K562 (cell line): ENCODE results near the gene H3-3A. TPM values are rescaled to one million over a fixed set of nuclear protein-coding genes. Genes with fewer than 3 reads are reported as not detected.

ENCODE experiments used
- ASH1L ChIP-seq: fragments of 450-650 bp; IDR thresholded peaks from 2 replicates; pipeline ENCODE4 v1.6.1; 2018; ENCODE audit warnings: borderline replicate concordance, mild to moderate bottlenecking, low read depth; ENCODE audit not compliant: partially characterized antibody
- BRD4 ChIP-seq: fragments of 200-600 bp; sonication (generic); IDR thresholded peaks from 2 replicates; pipeline ENCODE4 v1.6.1; 2017; ENCODE audit warnings: inconsistent platforms
- DPF2 ChIP-seq: fragments of 450-650 bp; IDR thresholded peaks from 2 replicates; pipeline ENCODE4 v1.6.1; 2016
- HNRNPK ChIP-seq: fragments of 200-400 bp; formaldehyde crosslinking; IDR thresholded peaks from one replicate; pipeline ENCODE4 v1.6.1; 2018; ENCODE audit warnings: mild to moderate bottlenecking, low read depth, low read length; ENCODE audit not compliant: poor library complexity, severe bottlenecking
- HNRNPLL ChIP-seq: fragments of 200-400 bp; formaldehyde crosslinking; IDR thresholded peaks from 2 replicates; pipeline ENCODE4 v1.6.1; 2017; ENCODE audit warnings: low read length, low read depth, mild to moderate bottlenecking; ENCODE audit not compliant: poor library complexity, severe bottlenecking
- L3MBTL2 ChIP-seq: fragments of 450-650 bp; IDR thresholded peaks from 2 replicates; pipeline ENCODE4 v1.6.1; 2016; ENCODE audit warnings: mild to moderate bottlenecking, moderate library complexity
- MYC ChIP-seq, 2 experiments: fragments of 250-450 bp in 1 of 2; sonication (Bioruptor Pico) in 1 of 2; IDR thresholded peaks; 2 replicates each; pipeline versions ENCODE4 v1.5.1 to v1.6.1; 2012 to 2021; ENCODE audit warnings: low read depth in 2 of 2, borderline replicate concordance in 1 of 2, improper control_type of control experiment in 1 of 2, low read length in 1 of 2, mild to moderate bottlenecking in 1 of 2, moderate library complexity in 1 of 2
- PML ChIP-seq: IDR thresholded peaks from 2 replicates; pipeline ENCODE4 v1.6.1; 2012; ENCODE audit warnings: low read length, inconsistent platforms
- RBM25 ChIP-seq: fragments of 200-400 bp; formaldehyde crosslinking; IDR thresholded peaks from 2 replicates; pipeline ENCODE4 v1.6.1; 2018; ENCODE audit warnings: low read length, low read depth, moderate library complexity; ENCODE audit not compliant: severe bottlenecking
- RFX7 ChIP-seq: fragments of 250-450 bp; sonication (Bioruptor Pico); IDR thresholded peaks from 2 replicates; pipeline ENCODE4 v1.5.1; 2021; ENCODE audit warnings: mild to moderate bottlenecking
- SMARCE1 ChIP-seq: fragments of 450-650 bp; IDR thresholded peaks from 2 replicates; pipeline ENCODE4 v1.7.1; 2016; ENCODE audit warnings: mild to moderate bottlenecking
- SRSF3 ChIP-seq: fragments of 200-400 bp; formaldehyde crosslinking; IDR thresholded peaks from 2 replicates; pipeline ENCODE4 v1.6.1; 2016; ENCODE audit warnings: mild to moderate bottlenecking, low read length, moderate library complexity; ENCODE audit not compliant: insufficient read depth
- TGIF2 ChIP-seq: sonication (generic); formaldehyde crosslinking; IDR thresholded peaks from 2 replicates; pipeline ENCODE4 v1.8.1; 2022; ENCODE audit warnings: mild to moderate bottlenecking, missing genetic modification reagents, moderate library complexity
- U2AF1 ChIP-seq: fragments of 200-400 bp; formaldehyde crosslinking; optimal IDR thresholded peaks from 2 replicates; pipeline ENCODE3; 2017; ENCODE audit warnings: mild to moderate bottlenecking, low read depth, low read length, moderate library complexity
- ZNF197 ChIP-seq: fragments of 200-800 bp; sonication (Bioruptor generic); IDR thresholded peaks from 2 replicates; pipeline ENCODE4 v1.6.1; 2016; ENCODE audit warnings: low read depth, missing genetic modification characterization, missing compliant biosample characterization
- ZNF384 ChIP-seq: IDR thresholded peaks from 2 replicates; pipeline ENCODE4 v1.6.1; 2012; ENCODE audit warnings: low read depth, low read length, improper control_type of control experiment
- polyA plus RNA-seq, 8 experiments: library from polyadenylated mRNA; depleted of rRNA in 4 of 8; stranded (reverse) in 5 of 8; unstranded in 3 of 8; fragments of >200 nt; fragmentation: Nextera tagmentation in 2 of 8; fragmentation: Illumina TruSeq in 1 of 8; extraction: Ambion mirVana in 2 of 8; extraction: Trizol in 1 of 8; gene quantifications; 2 replicates each; pipeline versions ENCODE4 v1.2.1 to v1.2.3, GENCODE V29; 2011 to 2014; ENCODE audit warnings: inconsistent platforms in 1 of 8, missing spikeins in 1 of 8
- total RNA-seq, 7 experiments: library from RNA; depleted of rRNA in 6 of 7; stranded (reverse); fragments of >200 nt in 6 of 7; fragmentation: Illumina TruSeq in 2 of 7; extraction: Trizol in 2 of 7; gene quantifications; 2 replicates each; pipeline versions ENCODE4 v1.2.1 to v1.2.3, GENCODE V29; 2011 to 2021; ENCODE audit warnings: low replicate concordance in 1 of 7
- TF ChIP-seq, protein P1 (sequence below): fragments of 450-650 bp; formaldehyde crosslinking; IDR thresholded peaks from 2 replicates; pipeline ENCODE4 v1.4.0; 2020; ENCODE audit warnings: mild to moderate bottlenecking, moderate library complexity
- TF ChIP-seq, protein P2 (sequence below): fragments of 450-650 bp; IDR thresholded peaks from 2 replicates; pipeline ENCODE4 v1.6.1; 2017; ENCODE audit warnings: antibody characterized with exemption
- TF ChIP-seq, protein P3 (sequence below): fragments of 250-450 bp; sonication (Bioruptor Pico); IDR thresholded peaks from 2 replicates; pipeline ENCODE4 v1.4.0; 2020; ENCODE audit warnings: borderline replicate concordance
- TF ChIP-seq, protein P4 (sequence below): fragments of 250-450 bp; sonication (Bioruptor Pico); IDR thresholded peaks from 2 replicates; pipeline ENCODE4 v1.8.0; 2022; ENCODE audit warnings: moderate library complexity, mild to moderate bottlenecking, inconsistent platforms

H3-3A gene
- total and polyA plus RNA-seq, 9 of the 15 experiments (the other 6 are each of a cell fraction or from before 2014, with no cell fraction given): 426 to 1,083 (median 591) TPM

DNA sequence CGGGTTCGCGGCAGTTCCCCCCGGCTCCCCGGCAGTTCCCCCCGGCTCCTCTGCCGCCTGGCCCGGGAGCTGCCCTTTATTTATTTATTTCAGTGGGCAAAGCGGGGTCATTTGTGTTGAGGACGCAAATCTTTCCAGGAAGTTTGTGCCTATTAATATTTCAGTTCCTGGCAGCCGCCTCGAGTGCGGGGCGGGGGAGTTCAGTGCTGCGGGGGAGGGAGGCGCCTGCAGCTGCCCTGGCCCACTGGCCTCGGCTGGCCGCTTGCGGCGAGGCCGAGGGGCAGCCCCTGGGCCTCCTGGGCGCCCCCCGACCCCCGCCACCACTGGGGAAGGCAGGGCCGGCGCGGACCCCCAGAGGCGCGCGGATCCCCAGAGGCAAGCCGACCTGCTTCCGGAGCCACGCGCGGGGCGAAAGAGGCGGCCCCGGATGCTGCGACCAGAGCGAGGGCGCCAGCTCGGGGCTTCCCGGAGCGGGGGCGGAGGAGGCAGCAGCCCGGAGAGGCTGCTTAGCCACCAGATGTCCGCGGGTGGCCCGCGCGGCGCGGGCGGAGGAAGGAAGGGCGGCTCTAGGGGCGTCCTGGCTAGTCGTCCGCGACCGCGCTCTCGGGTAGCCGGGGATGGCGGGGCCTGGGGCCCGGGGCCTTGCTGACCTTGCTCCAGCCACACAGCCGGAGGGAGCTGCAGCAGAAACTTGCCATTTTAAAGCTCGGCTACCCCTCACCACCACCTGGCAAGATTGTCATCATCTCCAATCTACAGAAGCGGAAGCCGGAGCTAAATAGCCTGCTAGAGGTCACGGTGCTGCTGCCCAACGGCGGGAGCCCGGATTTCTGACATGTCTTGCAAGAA is 48.0 kb downstream of the H3-3A start (continued):
- TF ChIP-seq, protein P1, sequence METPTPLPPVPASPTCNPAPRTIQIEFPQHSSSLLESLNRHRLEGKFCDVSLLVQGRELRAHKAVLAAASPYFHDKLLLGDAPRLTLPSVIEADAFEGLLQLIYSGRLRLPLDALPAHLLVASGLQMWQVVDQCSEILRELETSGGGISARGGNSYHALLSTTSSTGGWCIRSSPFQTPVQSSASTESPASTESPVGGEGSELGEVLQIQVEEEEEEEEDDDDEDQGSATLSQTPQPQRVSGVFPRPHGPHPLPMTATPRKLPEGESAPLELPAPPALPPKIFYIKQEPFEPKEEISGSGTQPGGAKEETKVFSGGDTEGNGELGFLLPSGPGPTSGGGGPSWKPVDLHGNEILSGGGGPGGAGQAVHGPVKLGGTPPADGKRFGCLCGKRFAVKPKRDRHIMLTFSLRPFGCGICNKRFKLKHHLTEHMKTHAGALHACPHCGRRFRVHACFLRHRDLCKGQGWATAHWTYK: no peak; the same call in 1 of the 2 replicates
- TF ChIP-seq L3MBTL2: peak; percentile 77
- no peak for TF ChIP-seq HNRNPK
- TF ChIP-seq DPF2: no peak
- no peak for TF ChIP-seq MYC (IDR thresholded peaks at IDR 0.05; ENCODE audit: low read depth, low read length)
- no peak for TF ChIP-seq MYC (CRISPR knock-in tag; IDR thresholded peaks at IDR 0.05; ENCODE audit: borderline replicate concordance, low read depth)
- TF ChIP-seq, protein P2, sequence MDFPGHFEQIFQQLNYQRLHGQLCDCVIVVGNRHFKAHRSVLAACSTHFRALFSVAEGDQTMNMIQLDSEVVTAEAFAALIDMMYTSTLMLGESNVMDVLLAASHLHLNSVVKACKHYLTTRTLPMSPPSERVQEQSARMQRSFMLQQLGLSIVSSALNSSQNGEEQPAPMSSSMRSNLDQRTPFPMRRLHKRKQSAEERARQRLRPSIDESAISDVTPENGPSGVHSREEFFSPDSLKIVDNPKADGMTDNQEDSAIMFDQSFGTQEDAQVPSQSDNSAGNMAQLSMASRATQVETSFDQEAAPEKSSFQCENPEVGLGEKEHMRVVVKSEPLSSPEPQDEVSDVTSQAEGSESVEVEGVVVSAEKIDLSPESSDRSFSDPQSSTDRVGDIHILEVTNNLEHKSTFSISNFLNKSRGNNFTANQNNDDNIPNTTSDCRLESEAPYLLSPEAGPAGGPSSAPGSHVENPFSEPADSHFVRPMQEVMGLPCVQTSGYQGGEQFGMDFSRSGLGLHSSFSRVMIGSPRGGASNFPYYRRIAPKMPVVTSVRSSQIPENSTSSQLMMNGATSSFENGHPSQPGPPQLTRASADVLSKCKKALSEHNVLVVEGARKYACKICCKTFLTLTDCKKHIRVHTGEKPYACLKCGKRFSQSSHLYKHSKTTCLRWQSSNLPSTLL: no peak
- TF ChIP-seq PML: peak; percentile 25; the same call in 1 of the 2 replicates
- TF ChIP-seq HNRNPLL: no peak
- no peak for TF ChIP-seq ZNF384
- peak; percentile 32; the same call in 1 of the 2 replicates for TF ChIP-seq BRD4
- no peak for TF ChIP-seq RBM25
- no peak for TF ChIP-seq SMARCE1
- TF ChIP-seq SRSF3: no peak
- TF ChIP-seq TGIF2 (CRISPR knock-in tag): peak; percentile 50; the same call in 1 of the 2 replicates
- TF ChIP-seq, protein P3, sequence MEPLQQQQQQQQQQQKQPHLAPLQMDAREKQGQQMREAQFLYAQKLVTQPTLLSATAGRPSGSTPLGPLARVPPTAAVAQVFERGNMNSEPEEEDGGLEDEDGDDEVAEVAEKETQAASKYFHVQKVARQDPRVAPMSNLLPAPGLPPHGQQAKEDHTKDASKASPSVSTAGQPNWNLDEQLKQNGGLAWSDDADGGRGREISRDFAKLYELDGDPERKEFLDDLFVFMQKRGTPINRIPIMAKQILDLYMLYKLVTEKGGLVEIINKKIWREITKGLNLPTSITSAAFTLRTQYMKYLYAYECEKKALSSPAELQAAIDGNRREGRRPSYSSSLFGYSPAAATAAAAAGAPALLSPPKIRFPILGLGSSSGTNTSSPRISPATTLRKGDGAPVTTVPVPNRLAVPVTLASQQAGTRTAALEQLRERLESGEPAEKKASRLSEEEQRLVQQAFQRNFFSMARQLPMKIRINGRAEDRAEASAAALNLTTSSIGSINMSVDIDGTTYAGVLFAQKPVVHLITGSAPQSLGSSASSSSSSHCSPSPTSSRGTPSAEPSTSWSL: 0 out of 2 replicates have a peak, but pooled peaks have one; percentile 8
- TF ChIP-seq, protein P4, sequence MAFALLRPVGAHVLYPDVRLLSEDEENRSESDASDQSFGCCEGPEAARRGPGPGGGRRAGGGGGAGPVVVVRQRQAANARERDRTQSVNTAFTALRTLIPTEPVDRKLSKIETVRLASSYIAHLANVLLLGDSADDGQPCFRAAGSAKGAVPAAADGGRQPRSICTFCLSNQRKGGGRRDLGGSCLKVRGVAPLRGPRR (CRISPR knock-in tag): no peak
- TF ChIP-seq U2AF1: peak; percentile 55
- no peak for TF ChIP-seq RFX7 (CRISPR knock-in tag)
- no peak for TF ChIP-seq ASH1L
- TF ChIP-seq ZNF197 (CRISPR knock-in tag): peak; percentile 79; the same call in 1 of the 2 replicates
